Epithelial cell of esophagus (primary cell): ENCODE data around the gene REXO2.

Experiments used
- DNase-seq: peaks from one replicate; pipeline ENCODE4 v3.0.0; 2010; ENCODE audit warnings: low read depth
- H3K4me3 ChIP-seq: 2 replicates; pipeline ENCODE4 v1.5.1; 2011; ENCODE audit warnings: mild to moderate bottlenecking, low read length, control low read depth
- TF ChIP-seq, protein P1 (sequence below): IDR thresholded peaks from 2 replicates; pipeline ENCODE4 v1.5.1; 2011; ENCODE audit warnings: low read depth, mild to moderate bottlenecking, low read length, control low read depth, inconsistent platforms; ENCODE audit not compliant: insufficient read depth; ENCODE audit errors: missing control alignments

Gene REXO2

GRCh38 chr11:114479331-114479730, 40.1 kb downstream of the REXO2 start:
- no peak overlapping the region for H3K4me3 ChIP-seq
- peak; percentile 31 for DNase-seq
- TF ChIP-seq, protein P1, sequence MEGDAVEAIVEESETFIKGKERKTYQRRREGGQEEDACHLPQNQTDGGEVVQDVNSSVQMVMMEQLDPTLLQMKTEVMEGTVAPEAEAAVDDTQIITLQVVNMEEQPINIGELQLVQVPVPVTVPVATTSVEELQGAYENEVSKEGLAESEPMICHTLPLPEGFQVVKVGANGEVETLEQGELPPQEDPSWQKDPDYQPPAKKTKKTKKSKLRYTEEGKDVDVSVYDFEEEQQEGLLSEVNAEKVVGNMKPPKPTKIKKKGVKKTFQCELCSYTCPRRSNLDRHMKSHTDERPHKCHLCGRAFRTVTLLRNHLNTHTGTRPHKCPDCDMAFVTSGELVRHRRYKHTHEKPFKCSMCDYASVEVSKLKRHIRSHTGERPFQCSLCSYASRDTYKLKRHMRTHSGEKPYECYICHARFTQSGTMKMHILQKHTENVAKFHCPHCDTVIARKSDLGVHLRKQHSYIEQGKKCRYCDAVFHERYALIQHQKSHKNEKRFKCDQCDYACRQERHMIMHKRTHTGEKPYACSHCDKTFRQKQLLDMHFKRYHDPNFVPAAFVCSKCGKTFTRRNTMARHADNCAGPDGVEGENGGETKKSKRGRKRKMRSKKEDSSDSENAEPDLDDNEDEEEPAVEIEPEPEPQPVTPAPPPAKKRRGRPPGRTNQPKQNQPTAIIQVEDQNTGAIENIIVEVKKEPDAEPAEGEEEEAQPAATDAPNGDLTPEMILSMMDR = no peak

- H3K4me3 ChIP-seq = no peak overlapping the region
- TF ChIP-seq, protein P1 = no peak
- no peak for DNase-seq
Measured at GRCh38 chr11:114482114-114482513, 42.8 kb downstream of the REXO2 start.

GRCh38 chr11:114483929-114484328, 44.7 kb downstream of the REXO2 start:
- DNase-seq = no peak
- TF ChIP-seq, protein P1 = no peak
- H3K4me3 ChIP-seq = no peak overlapping the region

- no peak for DNase-seq
Measured at GRCh38 chr11:114496915-114497314, 57.6 kb downstream of the REXO2 start.

DNA sequence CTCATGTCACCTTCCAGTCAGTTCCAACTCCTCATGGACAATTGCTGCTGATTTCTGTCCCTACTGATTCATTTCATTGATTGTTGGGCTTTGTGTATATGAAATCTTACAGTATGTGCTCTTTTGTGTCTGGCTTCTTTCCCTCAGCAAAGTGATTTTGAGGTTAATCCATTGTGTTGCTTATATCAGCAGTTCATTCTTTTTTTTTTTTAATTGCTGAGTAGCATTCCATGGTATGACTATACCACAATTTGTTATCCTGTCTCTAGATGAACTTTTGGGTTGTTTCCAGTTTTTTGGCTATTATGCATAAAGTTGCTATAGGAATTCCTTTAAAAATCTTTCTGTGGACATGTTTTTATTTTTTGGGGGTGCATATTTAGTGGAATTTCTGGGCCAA, 60.5 kb downstream of the REXO2 start:
- DNase-seq = no peak
- no peak overlapping the region for H3K4me3 ChIP-seq
- TF ChIP-seq, protein P1 = no peak

More at GRCh38 chr11:114496915-114497314, 57.6 kb downstream of the REXO2 start:
- no peak overlapping the region for H3K4me3 ChIP-seq
- TF ChIP-seq, protein P1 = no peak
